ENCODE data around the gene C1QTNF7. TPM values are rescaled to one million over a fixed set of nuclear protein-coding genes. Genes with fewer than 3 reads are reported as not detected.

C1QTNF7 gene
- total RNA-seq, 1 experiment from 2014 or later: 0.04 TPM

DNA sequence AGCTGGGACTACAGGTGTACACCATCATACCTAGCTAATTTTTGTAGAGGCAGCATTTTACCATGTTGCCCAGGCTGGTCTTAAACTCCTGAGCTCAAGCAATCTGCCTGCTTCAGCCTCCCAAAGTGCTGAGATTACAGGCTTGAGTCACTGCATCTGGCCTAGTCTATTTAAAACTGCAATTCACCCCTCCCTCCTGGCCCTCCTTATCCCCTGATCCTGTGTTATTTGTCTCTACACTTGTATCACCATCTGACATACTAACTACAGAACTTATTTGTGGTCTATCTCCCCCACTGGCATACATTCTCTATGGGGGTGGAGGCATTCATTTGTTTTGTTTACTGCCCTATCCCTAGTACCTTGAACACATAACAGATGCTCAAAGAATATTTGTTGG is 65.6 kb downstream of the C1QTNF7 start (continued):
- TF ChIP-seq, protein P1, sequence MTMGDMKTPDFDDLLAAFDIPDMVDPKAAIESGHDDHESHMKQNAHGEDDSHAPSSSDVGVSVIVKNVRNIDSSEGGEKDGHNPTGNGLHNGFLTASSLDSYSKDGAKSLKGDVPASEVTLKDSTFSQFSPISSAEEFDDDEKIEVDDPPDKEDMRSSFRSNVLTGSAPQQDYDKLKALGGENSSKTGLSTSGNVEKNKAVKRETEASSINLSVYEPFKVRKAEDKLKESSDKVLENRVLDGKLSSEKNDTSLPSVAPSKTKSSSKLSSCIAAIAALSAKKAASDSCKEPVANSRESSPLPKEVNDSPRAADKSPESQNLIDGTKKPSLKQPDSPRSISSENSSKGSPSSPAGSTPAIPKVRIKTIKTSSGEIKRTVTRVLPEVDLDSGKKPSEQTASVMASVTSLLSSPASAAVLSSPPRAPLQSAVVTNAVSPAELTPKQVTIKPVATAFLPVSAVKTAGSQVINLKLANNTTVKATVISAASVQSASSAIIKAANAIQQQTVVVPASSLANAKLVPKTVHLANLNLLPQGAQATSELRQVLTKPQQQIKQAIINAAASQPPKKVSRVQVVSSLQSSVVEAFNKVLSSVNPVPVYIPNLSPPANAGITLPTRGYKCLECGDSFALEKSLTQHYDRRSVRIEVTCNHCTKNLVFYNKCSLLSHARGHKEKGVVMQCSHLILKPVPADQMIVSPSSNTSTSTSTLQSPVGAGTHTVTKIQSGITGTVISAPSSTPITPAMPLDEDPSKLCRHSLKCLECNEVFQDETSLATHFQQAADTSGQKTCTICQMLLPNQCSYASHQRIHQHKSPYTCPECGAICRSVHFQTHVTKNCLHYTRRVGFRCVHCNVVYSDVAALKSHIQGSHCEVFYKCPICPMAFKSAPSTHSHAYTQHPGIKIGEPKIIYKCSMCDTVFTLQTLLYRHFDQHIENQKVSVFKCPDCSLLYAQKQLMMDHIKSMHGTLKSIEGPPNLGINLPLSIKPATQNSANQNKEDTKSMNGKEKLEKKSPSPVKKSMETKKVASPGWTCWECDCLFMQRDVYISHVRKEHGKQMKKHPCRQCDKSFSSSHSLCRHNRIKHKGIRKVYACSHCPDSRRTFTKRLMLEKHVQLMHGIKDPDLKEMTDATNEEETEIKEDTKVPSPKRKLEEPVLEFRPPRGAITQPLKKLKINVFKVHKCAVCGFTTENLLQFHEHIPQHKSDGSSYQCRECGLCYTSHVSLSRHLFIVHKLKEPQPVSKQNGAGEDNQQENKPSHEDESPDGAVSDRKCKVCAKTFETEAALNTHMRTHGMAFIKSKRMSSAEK (CRISPR knock-in tag; IDR thresholded peaks at IDR 0.05; ENCODE audit: borderline replicate concordance): no peak
- TF ChIP-seq ZNF423 (CRISPR knock-in tag; IDR thresholded peaks at IDR 0.05) (no peak), MXD4 (CRISPR knock-in tag; IDR thresholded peaks at IDR 0.05; ENCODE audit: borderline replicate concordance) (no peak), SOX15 (CRISPR knock-in tag; IDR thresholded peaks at IDR 0.05) (no peak), GRHL2 (CRISPR knock-in tag; IDR thresholded peaks at IDR 0.05; ENCODE audit: insufficient replicate concordance, severe bottlenecking) (no peak), JUN (CRISPR knock-in tag; IDR thresholded peaks at IDR 0.05) (no peak)
- TF ChIP-seq, protein P2, sequence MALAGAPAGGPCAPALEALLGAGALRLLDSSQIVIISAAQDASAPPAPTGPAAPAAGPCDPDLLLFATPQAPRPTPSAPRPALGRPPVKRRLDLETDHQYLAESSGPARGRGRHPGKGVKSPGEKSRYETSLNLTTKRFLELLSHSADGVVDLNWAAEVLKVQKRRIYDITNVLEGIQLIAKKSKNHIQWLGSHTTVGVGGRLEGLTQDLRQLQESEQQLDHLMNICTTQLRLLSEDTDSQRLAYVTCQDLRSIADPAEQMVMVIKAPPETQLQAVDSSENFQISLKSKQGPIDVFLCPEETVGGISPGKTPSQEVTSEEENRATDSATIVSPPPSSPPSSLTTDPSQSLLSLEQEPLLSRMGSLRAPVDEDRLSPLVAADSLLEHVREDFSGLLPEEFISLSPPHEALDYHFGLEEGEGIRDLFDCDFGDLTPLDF (CRISPR knock-in tag; IDR thresholded peaks at IDR 0.05): no peak
- TF ChIP-seq, protein P3, sequence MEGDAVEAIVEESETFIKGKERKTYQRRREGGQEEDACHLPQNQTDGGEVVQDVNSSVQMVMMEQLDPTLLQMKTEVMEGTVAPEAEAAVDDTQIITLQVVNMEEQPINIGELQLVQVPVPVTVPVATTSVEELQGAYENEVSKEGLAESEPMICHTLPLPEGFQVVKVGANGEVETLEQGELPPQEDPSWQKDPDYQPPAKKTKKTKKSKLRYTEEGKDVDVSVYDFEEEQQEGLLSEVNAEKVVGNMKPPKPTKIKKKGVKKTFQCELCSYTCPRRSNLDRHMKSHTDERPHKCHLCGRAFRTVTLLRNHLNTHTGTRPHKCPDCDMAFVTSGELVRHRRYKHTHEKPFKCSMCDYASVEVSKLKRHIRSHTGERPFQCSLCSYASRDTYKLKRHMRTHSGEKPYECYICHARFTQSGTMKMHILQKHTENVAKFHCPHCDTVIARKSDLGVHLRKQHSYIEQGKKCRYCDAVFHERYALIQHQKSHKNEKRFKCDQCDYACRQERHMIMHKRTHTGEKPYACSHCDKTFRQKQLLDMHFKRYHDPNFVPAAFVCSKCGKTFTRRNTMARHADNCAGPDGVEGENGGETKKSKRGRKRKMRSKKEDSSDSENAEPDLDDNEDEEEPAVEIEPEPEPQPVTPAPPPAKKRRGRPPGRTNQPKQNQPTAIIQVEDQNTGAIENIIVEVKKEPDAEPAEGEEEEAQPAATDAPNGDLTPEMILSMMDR (IDR thresholded peaks at IDR 0.05): no peak
- TF ChIP-seq, protein P4, sequence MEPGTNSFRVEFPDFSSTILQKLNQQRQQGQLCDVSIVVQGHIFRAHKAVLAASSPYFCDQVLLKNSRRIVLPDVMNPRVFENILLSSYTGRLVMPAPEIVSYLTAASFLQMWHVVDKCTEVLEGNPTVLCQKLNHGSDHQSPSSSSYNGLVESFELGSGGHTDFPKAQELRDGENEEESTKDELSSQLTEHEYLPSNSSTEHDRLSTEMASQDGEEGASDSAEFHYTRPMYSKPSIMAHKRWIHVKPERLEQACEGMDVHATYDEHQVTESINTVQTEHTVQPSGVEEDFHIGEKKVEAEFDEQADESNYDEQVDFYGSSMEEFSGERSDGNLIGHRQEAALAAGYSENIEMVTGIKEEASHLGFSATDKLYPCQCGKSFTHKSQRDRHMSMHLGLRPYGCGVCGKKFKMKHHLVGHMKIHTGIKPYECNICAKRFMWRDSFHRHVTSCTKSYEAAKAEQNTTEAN (CRISPR knock-in tag; IDR thresholded peaks at IDR 0.05): no peak

DNA sequence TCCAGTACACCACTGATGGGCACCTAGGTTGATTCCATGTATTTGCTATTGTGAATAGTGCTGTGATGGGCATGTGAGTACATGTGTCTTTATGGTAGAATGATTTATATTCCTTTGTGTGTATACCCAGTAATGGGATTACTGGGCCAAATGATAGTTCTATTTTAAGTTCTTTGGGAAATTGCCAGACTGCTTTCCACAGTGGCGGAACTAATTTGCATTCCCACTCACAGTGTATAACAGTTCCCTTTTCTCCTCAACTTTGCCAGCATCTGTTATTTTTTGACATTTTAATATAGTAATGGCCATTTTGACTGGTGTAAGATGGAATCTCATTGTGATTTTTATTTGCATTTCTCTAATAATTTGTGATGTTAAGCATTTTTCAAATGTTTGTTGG is 67.8 kb downstream of the C1QTNF7 start:
- Mint-ChIP-seq H3K4me3 (no peak overlapping the region), H3K27me3 (ENCODE audit: low read depth) (no peaks in the 10 kb centered on the region)
- CTCF ChIA-PET: no interaction called here

More for the DNA sequence above, 67.8 kb downstream of the C1QTNF7 start:
- ATAC-seq: no peak
- Mint-ChIP-seq H3K36me3 (peaks cover 16% of the 10 kb centered on the region), H3K4me1 (peaks cover 8% of the 10 kb centered on the region), H3K9me3 (peaks cover 14% of the 10 kb centered on the region), H3K27ac (no peak overlapping the region)
- no peak for DNase-seq (ENCODE audit: low spot score)
- POLR2A ChIA-PET: no interaction called here
- TF ChIP-seq, protein P5, sequence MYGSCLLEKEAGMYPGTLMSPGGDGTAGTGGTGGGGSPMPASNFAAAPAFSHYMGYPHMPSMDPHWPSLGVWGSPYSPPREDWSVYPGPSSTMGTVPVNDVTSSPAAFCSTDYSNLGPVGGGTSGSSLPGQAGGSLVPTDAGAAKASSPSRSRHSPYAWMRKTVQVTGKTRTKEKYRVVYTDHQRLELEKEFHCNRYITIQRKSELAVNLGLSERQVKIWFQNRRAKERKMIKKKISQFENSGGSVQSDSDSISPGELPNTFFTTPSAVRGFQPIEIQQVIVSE (CRISPR knock-in tag; IDR thresholded peaks at IDR 0.05; ENCODE audit: borderline replicate concordance): no peak
- TF ChIP-seq SMAD4 (CRISPR knock-in tag; IDR thresholded peaks at IDR 0.05): no peak
- no peak for TF ChIP-seq ZNF396 (CRISPR knock-in tag; IDR thresholded peaks at IDR 0.05; ENCODE audit: borderline replicate concordance)
- no peak for TF ChIP-seq TEAD1 (CRISPR knock-in tag; IDR thresholded peaks at IDR 0.05)
- no peak for TF ChIP-seq JAZF1 (CRISPR knock-in tag; IDR thresholded peaks at IDR 0.05)
- TF ChIP-seq, protein P6, sequence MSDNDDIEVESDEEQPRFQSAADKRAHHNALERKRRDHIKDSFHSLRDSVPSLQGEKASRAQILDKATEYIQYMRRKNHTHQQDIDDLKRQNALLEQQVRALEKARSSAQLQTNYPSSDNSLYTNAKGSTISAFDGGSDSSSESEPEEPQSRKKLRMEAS (CRISPR knock-in tag; IDR thresholded peaks at IDR 0.05): no peak
- TF ChIP-seq, protein P7, sequence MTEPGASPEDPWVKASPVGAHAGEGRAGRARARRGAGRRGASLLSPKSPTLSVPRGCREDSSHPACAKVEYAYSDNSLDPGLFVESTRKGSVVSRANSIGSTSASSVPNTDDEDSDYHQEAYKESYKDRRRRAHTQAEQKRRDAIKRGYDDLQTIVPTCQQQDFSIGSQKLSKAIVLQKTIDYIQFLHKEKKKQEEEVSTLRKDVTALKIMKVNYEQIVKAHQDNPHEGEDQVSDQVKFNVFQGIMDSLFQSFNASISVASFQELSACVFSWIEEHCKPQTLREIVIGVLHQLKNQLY (CRISPR knock-in tag; IDR thresholded peaks at IDR 0.05): no peak
- no peak for TF ChIP-seq TP53 (CRISPR knock-in tag; IDR thresholded peaks at IDR 0.05)
- TF ChIP-seq JUN (CRISPR knock-in tag; IDR thresholded peaks at IDR 0.05): no peak
- TF ChIP-seq FOXP1 (CRISPR knock-in tag; IDR thresholded peaks at IDR 0.05; ENCODE audit: borderline replicate concordance): no peak
- TF ChIP-seq ESRRA (CRISPR knock-in tag; IDR thresholded peaks at IDR 0.05; ENCODE audit: borderline replicate concordance): no peak
- TF ChIP-seq SP1 (CRISPR knock-in tag; conservative IDR thresholded peaks at IDR 0.05): no peak
- no peak for TF ChIP-seq TCF7 (CRISPR knock-in tag; IDR thresholded peaks at IDR 0.05; ENCODE audit: low read depth)
- TF ChIP-seq IRF2 (CRISPR knock-in tag; IDR thresholded peaks at IDR 0.05; ENCODE audit: borderline replicate concordance, low read depth): no peak
- TF ChIP-seq, protein P8, sequence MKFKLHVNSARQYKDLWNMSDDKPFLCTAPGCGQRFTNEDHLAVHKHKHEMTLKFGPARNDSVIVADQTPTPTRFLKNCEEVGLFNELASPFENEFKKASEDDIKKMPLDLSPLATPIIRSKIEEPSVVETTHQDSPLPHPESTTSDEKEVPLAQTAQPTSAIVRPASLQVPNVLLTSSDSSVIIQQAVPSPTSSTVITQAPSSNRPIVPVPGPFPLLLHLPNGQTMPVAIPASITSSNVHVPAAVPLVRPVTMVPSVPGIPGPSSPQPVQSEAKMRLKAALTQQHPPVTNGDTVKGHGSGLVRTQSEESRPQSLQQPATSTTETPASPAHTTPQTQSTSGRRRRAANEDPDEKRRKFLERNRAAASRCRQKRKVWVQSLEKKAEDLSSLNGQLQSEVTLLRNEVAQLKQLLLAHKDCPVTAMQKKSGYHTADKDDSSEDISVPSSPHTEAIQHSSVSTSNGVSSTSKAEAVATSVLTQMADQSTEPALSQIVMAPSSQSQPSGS (CRISPR knock-in tag; IDR thresholded peaks at IDR 0.05; ENCODE audit: borderline replicate concordance, low read depth): no peak
- no peak for TF ChIP-seq ETV6 (CRISPR knock-in tag; IDR thresholded peaks at IDR 0.05)
- no peak for TF ChIP-seq ZNF317 (CRISPR knock-in tag; IDR thresholded peaks at IDR 0.05; ENCODE audit: borderline replicate concordance, low read depth)

Data from WTC11 (cell line).